Erythroblast (primary cell): ENCODE measurements around the gene RASEF.

ENCODE experiments used
- GATA1 ChIP-seq: IDR thresholded peaks from 2 replicates; pipeline ENCODE4 v1.6.1; 2011; ENCODE audit warnings: low read depth, mild to moderate bottlenecking, control low read depth, low read length, moderate library complexity
- POLR2A ChIP-seq: IDR thresholded peaks from 2 replicates; pipeline ENCODE4 v1.6.1; 2011; ENCODE audit warnings: mild to moderate bottlenecking, low read length

DNA sequence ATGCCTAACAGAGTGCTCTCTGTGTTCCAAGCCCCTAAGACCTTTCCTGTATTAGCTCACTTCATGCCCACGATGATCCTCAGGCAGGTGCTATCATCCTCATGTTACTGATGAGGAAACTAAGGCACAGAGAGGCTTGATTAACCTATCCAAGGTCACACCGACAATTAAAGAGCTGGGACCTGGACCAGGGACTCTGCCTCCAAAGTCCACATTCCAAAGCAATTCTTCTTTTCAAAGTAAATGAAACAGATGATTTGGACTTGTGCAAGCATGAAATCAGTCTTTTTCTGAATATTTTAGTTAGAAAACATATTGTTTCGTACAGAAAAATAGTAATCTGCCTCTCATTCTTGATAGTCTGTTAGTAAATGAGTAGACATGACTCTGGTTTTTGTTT is 18.1 kb upstream of the RASEF start:
- no peak for TF ChIP-seq POLR2A
- TF ChIP-seq GATA1 = no peak
